HG02970 (cell line): ENCODE results near the gene KCNQ1.

ENCODE experiments used
- ATAC-seq: cut with Tn5 transposase; IDR thresholded peaks from one replicate; pipeline ENCODE4 v1.9.1; 2021; ENCODE audit warnings: mild to moderate bottlenecking, moderate library complexity, moderate number of reproducible peaks; ENCODE audit not compliant: unreplicated experiment, low FRiP score

Gene KCNQ1

GRCh38 chr11:2655834-2656622 lies 211.2 kb downstream of the KCNQ1 start:
- ATAC-seq, result no peak

GRCh38 chr11:2656859-2657258 lies 212.1 kb downstream of the KCNQ1 start:
- ATAC-seq, result no peak

GRCh38 chr11:2657697-2658284 lies 213.0 kb downstream of the KCNQ1 start:
- no peak for ATAC-seq

GRCh38 chr11:2660357-2660939 lies 215.6 kb downstream of the KCNQ1 start:
- ATAC-seq, result no peak

- no peak for ATAC-seq
These were observed 216.6 kb downstream of the KCNQ1 start for GRCh38 chr11:2661173-2662023.

GRCh38 chr11:2662024-2662312 lies 217.2 kb downstream of the KCNQ1 start:
- ATAC-seq, result no peak

- no peak for ATAC-seq
These were observed 217.9 kb downstream of the KCNQ1 start for GRCh38 chr11:2662430-2663299.

GRCh38 chr11:2663506-2663905 lies 218.7 kb downstream of the KCNQ1 start:
- no peak for ATAC-seq

GRCh38 chr11:2663915-2664314 lies 219.1 kb downstream of the KCNQ1 start:
- ATAC-seq, result no peak

GRCh38 chr11:2664376-2664775 lies 219.6 kb downstream of the KCNQ1 start:
- no peak for ATAC-seq

GRCh38 chr11:2664791-2665525 lies 220.2 kb downstream of the KCNQ1 start:
- ATAC-seq, result no peak

- no peak for ATAC-seq
These were observed 221.0 kb downstream of the KCNQ1 start for GRCh38 chr11:2665526-2666400.

- no peak for ATAC-seq
These were observed 221.6 kb downstream of the KCNQ1 start for GRCh38 chr11:2666401-2666741.

- ATAC-seq, result no peak
These were observed 222.2 kb downstream of the KCNQ1 start for GRCh38 chr11:2666828-2667570.

- ATAC-seq, result no peak
These were observed 223.1 kb downstream of the KCNQ1 start for GRCh38 chr11:2667940-2668339.

- no peak for ATAC-seq
These were observed 224.1 kb downstream of the KCNQ1 start for GRCh38 chr11:2668876-2669275.

GRCh38 chr11:2669634-2670469 lies 225.0 kb downstream of the KCNQ1 start:
- no peak for ATAC-seq
